IPS-15b (cell line): ENCODE measurements around the gene ALOX12B.
A peak's percentile ranks its signal among the peaks of the same experiment; 100 is the strongest.
"Not testable (repeated sequence)": the region's sequence is repeated elsewhere in the genome, so short reads cannot be mapped to it uniquely, and the experiment has no call there.

Source experiments
- H3K27me3 ChIP-seq: one replicate; pipeline ENCODE4 v1.6.1; 2013; ENCODE audit warnings: low read length; ENCODE audit not compliant: control insufficient read depth, insufficient read depth
- H3K36me3 ChIP-seq: one replicate; pipeline ENCODE4 v1.6.1; 2013; ENCODE audit warnings: low read length; ENCODE audit not compliant: control insufficient read depth, insufficient read depth
- H3K4me1 ChIP-seq: one replicate; pipeline ENCODE4 v1.6.1; 2013; ENCODE audit warnings: mild to moderate bottlenecking, low read length; ENCODE audit not compliant: control insufficient read depth, insufficient read depth
- H3K4me3 ChIP-seq: one replicate; pipeline ENCODE4 v1.5.1; 2013; ENCODE audit warnings: low read depth, low read length
- H3K9ac ChIP-seq: one replicate; pipeline ENCODE4 v1.6.1; 2013; ENCODE audit warnings: low read depth, mild to moderate bottlenecking, low read length
- H3K9me3 ChIP-seq: one replicate; pipeline ENCODE4 v1.6.1; 2013; ENCODE audit warnings: mild to moderate bottlenecking, low read length; ENCODE audit not compliant: control insufficient read depth, insufficient read depth

ALOX12B gene

GRCh38 chr17:8096541-8096940, 9.0 kb upstream of the ALOX12B start:
- no peaks in the 10 kb centered on the region for H3K36me3 ChIP-seq
- peaks cover 13% of the 10 kb centered on the region for H3K27me3 ChIP-seq
- no peak overlapping the region for H3K4me3 ChIP-seq
- H3K4me1 ChIP-seq = no peaks in the 10 kb centered on the region
- no peak overlapping the region for H3K9ac ChIP-seq
- no peaks in the 10 kb centered on the region for H3K9me3 ChIP-seq

GRCh38 chr17:8095361-8095760, 7.8 kb upstream of the ALOX12B start:
- Histone ChIP-seq H3K9me3 (no peaks in the 10 kb centered on the region), H3K4me3 (no peak overlapping the region), H3K9ac (no peak overlapping the region), H3K4me1 (no peaks in the 10 kb centered on the region), H3K27me3 (peaks cover 13% of the 10 kb centered on the region), H3K36me3 (no peaks in the 10 kb centered on the region)

- Histone ChIP-seq H3K4me1 (no peaks in the 10 kb centered on the region), H3K9ac (no peak overlapping the region), H3K4me3 (no peak overlapping the region)
Measured at GRCh38 chr17:8091033-8091687, 3.6 kb upstream of the ALOX12B start.

GRCh38 chr17:8089728-8090127, 2.2 kb upstream of the ALOX12B start:
- peaks cover 17% of the 10 kb centered on the region for H3K27me3 ChIP-seq
- H3K9me3 ChIP-seq = no peaks in the 10 kb centered on the region
- H3K36me3 ChIP-seq = no peaks in the 10 kb centered on the region
- H3K4me1 ChIP-seq = no peaks in the 10 kb centered on the region
- H3K4me3 ChIP-seq = no peak overlapping the region
- H3K9ac ChIP-seq = no peak overlapping the region

More at GRCh38 chr17:8091033-8091687, 3.6 kb upstream of the ALOX12B start:
- H3K9me3 ChIP-seq = no peaks in the 10 kb centered on the region
- no peaks in the 10 kb centered on the region for H3K36me3 ChIP-seq
- H3K27me3 ChIP-seq = peaks cover 20% of the 10 kb centered on the region

GRCh38 chr17:8087952-8088230, 375 bp upstream of the ALOX12B start:
- Histone ChIP-seq H3K4me3 (no peak overlapping the region), H3K4me1 (no peaks in the 10 kb centered on the region), H3K9ac (no peak overlapping the region), H3K36me3 (no peaks in the 10 kb centered on the region), H3K9me3 (no peaks in the 10 kb centered on the region), H3K27me3 (peaks cover 16% of the 10 kb centered on the region)

GRCh38 chr17:8084250-8084649, 3.3 kb downstream of the ALOX12B start:
- H3K36me3 ChIP-seq = no peaks in the 10 kb centered on the region
- no peaks in the 10 kb centered on the region for H3K9me3 ChIP-seq
- H3K9ac ChIP-seq = no peak overlapping the region
- H3K4me3 ChIP-seq = no peak overlapping the region
- peaks cover 36% of the 10 kb centered on the region for H3K27me3 ChIP-seq
- H3K4me1 ChIP-seq = no peaks in the 10 kb centered on the region

GRCh38 chr17:8082292-8082691, 5.2 kb downstream of the ALOX12B start:
- no peak overlapping the region for H3K4me3 ChIP-seq
- H3K9ac ChIP-seq = no peak overlapping the region
- H3K9me3 ChIP-seq = no peaks in the 10 kb centered on the region
- H3K27me3 ChIP-seq = peaks cover 43% of the 10 kb centered on the region
- no peaks in the 10 kb centered on the region for H3K4me1 ChIP-seq
- no peaks in the 10 kb centered on the region for H3K36me3 ChIP-seq

GRCh38 chr17:8081876-8082275, 5.6 kb downstream of the ALOX12B start:
- Histone ChIP-seq H3K9me3 (no peaks in the 10 kb centered on the region), H3K36me3 (no peaks in the 10 kb centered on the region)

GRCh38 chr17:8080799-8081219, 6.7 kb downstream of the ALOX12B start:
- Histone ChIP-seq H3K4me1 (no peaks in the 10 kb centered on the region), H3K27me3 (peaks cover 54% of the 10 kb centered on the region), H3K9ac (no peak overlapping the region), H3K36me3 (no peaks in the 10 kb centered on the region), H3K4me3 (peak overlapping the region; percentile 84), H3K9me3 (no peaks in the 10 kb centered on the region)

More at GRCh38 chr17:8081876-8082275, 5.6 kb downstream of the ALOX12B start:
- Histone ChIP-seq H3K27me3 (peaks cover 45% of the 10 kb centered on the region), H3K9ac (no peak overlapping the region), H3K4me3 (no peak overlapping the region), H3K4me1 (no peaks in the 10 kb centered on the region)

GRCh38 chr17:8080208-8080798, 7.2 kb downstream of the ALOX12B start:
- H3K9me3 ChIP-seq = no peaks in the 10 kb centered on the region
- H3K36me3 ChIP-seq = no peaks in the 10 kb centered on the region
- peaks cover 59% of the 10 kb centered on the region for H3K27me3 ChIP-seq
- H3K4me1 ChIP-seq = no peaks in the 10 kb centered on the region
- H3K9ac ChIP-seq = no peak overlapping the region
- H3K4me3 ChIP-seq = peak overlapping the region; percentile 84

GRCh38 chr17:8079291-8080207, 8.0 kb downstream of the ALOX12B start:
- no peak overlapping the region for H3K9ac ChIP-seq

GRCh38 chr17:8077939-8078338, 9.6 kb downstream of the ALOX12B start:
- not testable (repeated sequence) for H3K4me3 ChIP-seq, H3K9ac ChIP-seq, H3K36me3 ChIP-seq, H3K4me1 ChIP-seq, H3K9me3 ChIP-seq
- peaks cover 82% of the 10 kb centered on the region for H3K27me3 ChIP-seq

More at GRCh38 chr17:8079291-8080207, 8.0 kb downstream of the ALOX12B start:
- H3K4me3 ChIP-seq = peak overlapping the region; percentile 84
- no peaks in the 10 kb centered on the region for H3K36me3 ChIP-seq
- H3K4me1 ChIP-seq = no peaks in the 10 kb centered on the region
- H3K27me3 ChIP-seq = peaks cover 66% of the 10 kb centered on the region
- H3K9me3 ChIP-seq = no peaks in the 10 kb centered on the region
